Measurements from ENCODE around the gene MCM3AP.

- TF ChIP-seq CTCF (IDR thresholded peaks at IDR 0.05; ENCODE audit: low read length) (no peak), EZH2 (optimal IDR thresholded peaks at IDR 0.05; ENCODE audit: low read depth, low read length) (no peak), EZH2phosphoT487 (IDR thresholded peaks at IDR 0.05; ENCODE audit: low read length) (no peak)
Observed at GRCh38 chr21:46190491-46191131, 94.8 kb downstream of the MCM3AP start.
